ENCODE measurements around the gene RGS5. TPM values are rescaled to one million over a fixed set of nuclear protein-coding genes. Genes with fewer than 3 reads are reported as not detected.
"Not testable (repeated sequence)": the region's sequence is repeated elsewhere in the genome, so short reads cannot be mapped to it uniquely, and the experiment has no call there.

Gene RGS5
- total RNA-seq, result 100 to 1,000 TPM; 155 to 285 (median 187) TPM
- polyA plus RNA-seq, result 10 to 100 TPM in 1 of 3 donors, 1 to 10 TPM in 2; 2.8 to 26.0 (median 7.2) TPM

- H3K27ac ChIP-seq, result peak within 1 kb of the TSS; percentile 37 to 74 (median 70)
- H3K36me3 ChIP-seq, result no peaks in the 10 kb centered on the region
- 63 to 68% methylated on average over 4 of the region's 4 CpGs for WGBS, 2 donors
- TF ChIP-seq CTCF (IDR thresholded peaks at IDR 0.05) (no peak), POLR2AphosphoS5 (IDR thresholded peaks at IDR 0.05) (peak; percentile 19 to 48 (median 37))
- DNase-seq, result no peak
- H3K4me3 ChIP-seq, result peak within 1 kb of the TSS; percentile 12 to 41 (median 33)
- peaks cover 0 to 24% (median 9%) of the 10 kb centered on the region in 4 donors for H3K4me1 ChIP-seq
- no peaks in the 10 kb centered on the region for H3K9me3 ChIP-seq
- no peaks in the 10 kb centered on the region for H3K27me3 ChIP-seq
- intact Hi-C loops (cut with DNase I), result no loop called here
Measured at GRCh38 chr1:163202833-163203451, at the start of gene RGS5. Gene RGS5 (minus strand): TSS chr1:163202916. CDS start chr1:163202835, 81 bp downstream.

- no peak overlapping the region for H3K4me3 ChIP-seq
- no peaks in the 10 kb centered on the region for H3K36me3 ChIP-seq
- H3K27me3 ChIP-seq, result no peaks in the 10 kb centered on the region
- peaks cover 0 to 17% (median 5%) of the 10 kb centered on the region in 4 donors for H3K4me1 ChIP-seq
- no peak for DNase-seq
- TF ChIP-seq POLR2AphosphoS5 (IDR thresholded peaks at IDR 0.05) (no peak), CTCF (IDR thresholded peaks at IDR 0.05) (no peak), POLR2A (IDR thresholded peaks at IDR 0.05) (no peak), EP300 (IDR thresholded peaks at IDR 0.05) (no peak)
- no peaks in the 10 kb centered on the region for H3K9me3 ChIP-seq
- intact Hi-C loops (cut with DNase I), result no loop called here
- peak overlapping the region in 2 of 4 donors; percentile 3 to 36 for H3K27ac ChIP-seq
- WGBS, 2 donors, result 32 to 53% methylated on average over 2 of the region's 2 CpGs
Measured at GRCh38 chr1:163250382-163250974, 47.8 kb upstream of the RGS5 start.

- Histone ChIP-seq H3K4me3 (no peak overlapping the region), H3K4me1 (peaks cover 0 to 27% (median 16%) of the 10 kb centered on the region in 4 donors), H3K36me3 (no peaks in the 10 kb centered on the region), H3K27me3 (no peaks in the 10 kb centered on the region), H3K9me3 (no peaks in the 10 kb centered on the region), H3K27ac (peak overlapping the region in 3 of 4 donors; percentile 13 to 49 (median 20))
- intact Hi-C loops (cut with DNase I), result no loop called here
- DNase-seq, result no peak
- TF ChIP-seq EP300 (IDR thresholded peaks at IDR 0.05) (no peak), POLR2A (IDR thresholded peaks at IDR 0.05) (no peak), POLR2AphosphoS5 (IDR thresholded peaks at IDR 0.05) (no peak), CTCF (IDR thresholded peaks at IDR 0.05) (no peak)
Measured at GRCh38 chr1:163248064-163248463, 45.3 kb upstream of the RGS5 start.

GRCh38 chr1:163244648-163245047, 41.9 kb upstream of the RGS5 start:
- H3K27me3 ChIP-seq; intact Hi-C loops (cut with DNase I); DNase-seq; H3K9me3 ChIP-seq; H3K4me3 ChIP-seq; H3K36me3 ChIP-seq: not testable (repeated sequence)
- H3K4me1 ChIP-seq, result peaks cover 0 to 18% (median 11%) of the 10 kb centered on the region in 4 donors
- 98% methylated on average over 1 of the region's 1 CpG for WGBS, 2 donors
- H3K27ac ChIP-seq, result peak overlapping the region in 1 of 4 donors; percentile 0

GRCh38 chr1:163241746-163242145, 39.0 kb upstream of the RGS5 start:
- 90 to 95% methylated on average over 3 of the region's 3 CpGs for WGBS, 2 donors
- Histone ChIP-seq H3K27ac (no peak overlapping the region), H3K4me1 (peaks cover 0 to 15% (median 8%) of the 10 kb centered on the region in 4 donors), H3K36me3 (no peaks in the 10 kb centered on the region), H3K27me3 (no peaks in the 10 kb centered on the region), H3K4me3 (no peak overlapping the region), H3K9me3 (no peaks in the 10 kb centered on the region)
- TF ChIP-seq EP300 (IDR thresholded peaks at IDR 0.05) (no peak), POLR2AphosphoS5 (IDR thresholded peaks at IDR 0.05) (no peak), CTCF (IDR thresholded peaks at IDR 0.05) (no peak), POLR2A (IDR thresholded peaks at IDR 0.05) (no peak)
- intact Hi-C loops (cut with DNase I), result no loop called here
- DNase-seq, result no peak

Data from sigmoid colon (tissue), 7 donors.